GM19351 (cell line): Measurements from ENCODE around the gene B3GNT2.

ENCODE experiments used
- ATAC-seq: cut with Tn5 transposase; IDR thresholded peaks from one replicate; pipeline ENCODE4 v1.9.1; 2021; ENCODE audit warnings: mild to moderate bottlenecking, moderate library complexity; ENCODE audit not compliant: unreplicated experiment

Gene B3GNT2

DNA sequence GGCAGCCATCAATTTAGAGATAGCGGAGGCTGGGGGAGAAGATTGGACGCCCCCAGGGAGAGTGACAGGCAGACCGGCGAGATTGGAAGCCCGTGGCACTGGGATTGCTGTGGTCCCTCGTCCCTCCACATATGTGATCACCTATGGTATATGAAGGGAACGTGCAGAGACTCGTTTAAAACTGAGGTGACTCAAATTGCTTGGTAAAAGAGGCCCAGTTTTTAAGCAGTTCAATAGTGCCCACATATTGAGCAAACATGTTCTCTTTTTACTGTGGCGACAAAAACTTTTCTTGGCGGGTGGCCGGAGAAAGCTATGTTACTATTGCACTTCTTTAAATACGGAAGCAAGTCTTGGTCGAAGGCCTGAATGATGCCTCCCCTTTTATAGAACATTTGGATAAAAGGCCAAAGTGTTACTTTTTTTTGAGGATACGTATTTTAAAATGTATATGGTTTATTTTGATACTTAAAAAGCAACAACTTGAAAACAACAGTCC lies 9.1 kb downstream of the B3GNT2 start:
- ATAC-seq: no peak

- no peak for ATAC-seq
Observed at GRCh38 chr2:62205554-62205953, 9.6 kb downstream of the B3GNT2 start.

GRCh38 chr2:62206024-62206423 lies 10.1 kb downstream of the B3GNT2 start:
- ATAC-seq: no peak

- no peak for ATAC-seq
Observed at GRCh38 chr2:62207491-62207890, 11.6 kb downstream of the B3GNT2 start.

GRCh38 chr2:62208074-62208757 lies 12.3 kb downstream of the B3GNT2 start:
- ATAC-seq: no peak

GRCh38 chr2:62208758-62209114 lies 12.8 kb downstream of the B3GNT2 start:
- no peak for ATAC-seq

DNA sequence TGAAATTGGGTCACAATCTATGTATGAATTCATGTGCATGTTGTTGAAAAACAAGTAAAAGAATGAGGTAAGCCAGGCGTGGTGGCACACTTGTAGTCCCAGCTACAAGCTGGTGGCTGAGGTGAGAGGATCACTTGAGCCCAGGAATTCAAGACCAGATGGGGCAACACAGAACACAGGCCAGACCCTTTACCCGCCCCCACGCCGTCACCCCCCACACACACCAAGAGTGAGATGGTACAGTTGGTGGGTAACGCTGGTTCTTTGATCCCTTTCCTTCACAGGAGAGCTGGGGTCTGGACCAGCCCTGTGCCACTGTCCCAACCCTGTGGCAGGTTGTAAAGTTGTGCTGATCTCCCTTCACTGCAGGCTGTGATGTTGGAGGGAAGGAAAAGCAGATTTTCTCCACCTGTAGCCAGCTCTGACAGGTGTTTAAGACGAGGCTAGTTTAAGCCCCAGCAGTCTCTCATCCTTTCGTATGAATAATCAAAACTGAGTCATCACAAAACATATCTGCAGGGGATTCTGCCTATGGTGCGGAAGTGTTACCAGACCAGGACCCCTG lies 13.6 kb downstream of the B3GNT2 start:
- no peak for ATAC-seq

GRCh38 chr2:62215306-62216064 lies 19.6 kb downstream of the B3GNT2 start:
- ATAC-seq: no peak

- no peak for ATAC-seq
Observed at GRCh38 chr2:62216113-62216512, 20.2 kb downstream of the B3GNT2 start.

- no peak for ATAC-seq
Observed at GRCh38 chr2:62216616-62217015, 20.7 kb downstream of the B3GNT2 start.

DNA sequence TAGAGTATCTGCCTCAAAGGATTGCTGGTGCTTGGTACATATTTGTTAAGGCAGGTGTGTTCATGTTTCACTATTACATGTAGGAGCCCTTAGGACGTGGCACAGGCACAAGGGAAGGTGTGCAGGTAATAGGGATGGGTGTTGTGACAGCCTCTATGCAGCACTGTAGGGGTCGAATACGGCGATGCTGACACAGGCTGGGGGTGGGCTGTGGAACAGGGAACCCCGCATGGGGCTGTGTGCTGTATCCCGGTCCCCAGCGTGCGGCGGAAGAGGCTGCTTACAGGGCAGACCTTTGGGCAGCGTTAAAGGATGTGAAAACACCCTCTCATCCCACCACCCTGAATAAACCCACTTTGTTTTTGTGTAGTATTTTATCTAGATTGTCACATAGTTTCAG lies 21.5 kb downstream of the B3GNT2 start:
- ATAC-seq: no peak

DNA sequence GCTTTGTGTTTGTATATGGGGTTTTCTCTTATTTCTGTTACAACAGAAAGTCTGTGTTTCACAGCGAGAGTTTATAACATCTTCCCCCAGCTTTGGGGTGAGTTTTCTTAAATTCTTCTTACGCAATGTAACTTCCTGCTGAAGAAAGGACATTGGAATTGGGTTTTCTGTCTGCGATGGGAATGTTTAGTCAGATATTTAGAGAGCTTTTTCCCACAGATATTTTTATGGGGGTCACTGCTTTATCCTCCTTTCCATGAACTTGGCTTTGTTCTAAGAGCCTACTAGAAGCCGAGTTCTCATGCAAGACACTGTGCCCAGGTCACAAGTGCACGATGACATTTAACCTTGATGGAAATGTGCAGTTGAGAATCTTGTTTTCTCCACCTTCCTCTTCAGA lies 22.1 kb downstream of the B3GNT2 start:
- no peak for ATAC-seq

- no peak for ATAC-seq
Observed at GRCh38 chr2:62219407-62220159, 23.7 kb downstream of the B3GNT2 start.

- no peak for ATAC-seq
Observed at GRCh38 chr2:62221141-62221540, 25.2 kb downstream of the B3GNT2 start.

- ATAC-seq: no peak
Observed at GRCh38 chr2:62222171-62222570, 26.3 kb downstream of the B3GNT2 start.

GRCh38 chr2:62222674-62223073 lies 26.8 kb downstream of the B3GNT2 start:
- no peak for ATAC-seq

GRCh38 chr2:62224976-62225375 lies 29.1 kb downstream of the B3GNT2 start:
- ATAC-seq: no peak

GRCh38 chr2:62227386-62228075 lies 31.6 kb downstream of the B3GNT2 start:
- ATAC-seq: no peak

DNA sequence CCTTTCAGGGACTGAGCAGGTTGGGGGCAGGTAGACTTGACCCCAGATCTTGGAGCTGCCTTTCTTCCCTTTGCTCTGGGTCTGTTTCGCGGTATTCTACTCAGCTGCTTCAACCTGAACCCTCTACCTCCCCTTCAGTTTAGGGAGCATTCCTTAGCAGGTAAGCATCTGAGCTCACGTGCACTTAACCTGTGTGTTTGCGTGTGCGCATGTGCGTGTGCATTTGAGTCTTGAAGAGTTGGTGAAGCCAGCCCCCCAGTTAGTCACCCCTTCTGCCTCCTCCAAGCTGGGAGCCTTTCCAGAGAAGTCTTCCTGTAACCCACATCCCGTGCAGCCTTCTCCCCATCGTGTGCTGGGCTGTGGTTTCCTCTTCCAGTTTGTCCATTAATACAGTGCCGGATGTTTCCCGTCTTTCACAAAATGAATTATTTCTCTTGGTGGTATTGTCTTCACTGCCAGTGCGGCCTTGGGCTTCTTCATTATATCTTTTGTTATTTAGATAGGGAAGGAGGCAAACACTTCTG lies 33.2 kb downstream of the B3GNT2 start:
- ATAC-seq: no peak

GRCh38 chr2:62231541-62231940 lies 35.6 kb downstream of the B3GNT2 start:
- ATAC-seq: no peak
